ENCODE data around the gene MPPE1. TPM values are rescaled to one million over a fixed set of nuclear protein-coding genes. Genes with fewer than 3 reads are reported as not detected.

The MPPE1 gene
- total and polyA plus RNA-seq, 9 of the 15 experiments (the other 6 are each of a cell fraction or from before 2014, with no cell fraction given) = 10.7 to 19.5 (median 13.3) TPM

GRCh38 chr18:11851146-11851805 lies 56.8 kb downstream of the MPPE1 start, which contains the start of gene CHMP1B (continued):
- TF ChIP-seq, protein P1, sequence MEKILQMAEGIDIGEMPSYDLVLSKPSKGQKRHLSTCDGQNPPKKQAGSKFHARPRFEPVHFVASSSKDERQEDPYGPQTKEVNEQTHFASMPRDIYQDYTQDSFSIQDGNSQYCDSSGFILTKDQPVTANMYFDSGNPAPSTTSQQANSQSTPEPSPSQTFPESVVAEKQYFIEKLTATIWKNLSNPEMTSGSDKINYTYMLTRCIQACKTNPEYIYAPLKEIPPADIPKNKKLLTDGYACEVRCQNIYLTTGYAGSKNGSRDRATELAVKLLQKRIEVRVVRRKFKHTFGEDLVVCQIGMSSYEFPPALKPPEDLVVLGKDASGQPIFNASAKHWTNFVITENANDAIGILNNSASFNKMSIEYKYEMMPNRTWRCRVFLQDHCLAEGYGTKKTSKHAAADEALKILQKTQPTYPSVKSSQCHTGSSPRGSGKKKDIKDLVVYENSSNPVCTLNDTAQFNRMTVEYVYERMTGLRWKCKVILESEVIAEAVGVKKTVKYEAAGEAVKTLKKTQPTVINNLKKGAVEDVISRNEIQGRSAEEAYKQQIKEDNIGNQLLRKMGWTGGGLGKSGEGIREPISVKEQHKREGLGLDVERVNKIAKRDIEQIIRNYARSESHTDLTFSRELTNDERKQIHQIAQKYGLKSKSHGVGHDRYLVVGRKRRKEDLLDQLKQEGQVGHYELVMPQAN (IDR thresholded peaks at IDR 0.05; ENCODE audit: borderline replicate concordance) = peak; percentile 91
- TF ChIP-seq MAFK (IDR thresholded peaks at IDR 0.05; ENCODE audit: low read length) = no peak
- peak; percentile 88 for TF ChIP-seq SIN3B (IDR thresholded peaks at IDR 0.05; ENCODE audit: low read depth)
- TF ChIP-seq, protein P2, sequence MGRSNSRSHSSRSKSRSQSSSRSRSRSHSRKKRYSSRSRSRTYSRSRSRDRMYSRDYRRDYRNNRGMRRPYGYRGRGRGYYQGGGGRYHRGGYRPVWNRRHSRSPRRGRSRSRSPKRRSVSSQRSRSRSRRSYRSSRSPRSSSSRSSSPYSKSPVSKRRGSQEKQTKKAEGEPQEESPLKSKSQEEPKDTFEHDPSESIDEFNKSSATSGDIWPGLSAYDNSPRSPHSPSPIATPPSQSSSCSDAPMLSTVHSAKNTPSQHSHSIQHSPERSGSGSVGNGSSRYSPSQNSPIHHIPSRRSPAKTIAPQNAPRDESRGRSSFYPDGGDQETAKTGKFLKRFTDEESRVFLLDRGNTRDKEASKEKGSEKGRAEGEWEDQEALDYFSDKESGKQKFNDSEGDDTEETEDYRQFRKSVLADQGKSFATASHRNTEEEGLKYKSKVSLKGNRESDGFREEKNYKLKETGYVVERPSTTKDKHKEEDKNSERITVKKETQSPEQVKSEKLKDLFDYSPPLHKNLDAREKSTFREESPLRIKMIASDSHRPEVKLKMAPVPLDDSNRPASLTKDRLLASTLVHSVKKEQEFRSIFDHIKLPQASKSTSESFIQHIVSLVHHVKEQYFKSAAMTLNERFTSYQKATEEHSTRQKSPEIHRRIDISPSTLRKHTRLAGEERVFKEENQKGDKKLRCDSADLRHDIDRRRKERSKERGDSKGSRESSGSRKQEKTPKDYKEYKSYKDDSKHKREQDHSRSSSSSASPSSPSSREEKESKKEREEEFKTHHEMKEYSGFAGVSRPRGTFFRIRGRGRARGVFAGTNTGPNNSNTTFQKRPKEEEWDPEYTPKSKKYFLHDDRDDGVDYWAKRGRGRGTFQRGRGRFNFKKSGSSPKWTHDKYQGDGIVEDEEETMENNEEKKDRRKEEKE (IDR thresholded peaks at IDR 0.05; ENCODE audit: borderline replicate concordance in 1 of 2, control insufficient read depth in 1 of 2, low read depth in 2 of 2, low read length in 1 of 2) = no peak
- no peak for TF ChIP-seq ZNF217 (CRISPR knock-in tag; IDR thresholded peaks at IDR 0.05)
- TF ChIP-seq RFX5 (IDR thresholded peaks at IDR 0.05; ENCODE audit: low read depth, low read length) = no peak
- peak; percentile 92 for TF ChIP-seq SAP30 (IDR thresholded peaks at IDR 0.05; ENCODE audit: borderline replicate concordance, insufficient read depth, low read depth, low read length, poor library complexity, severe bottlenecking)
- peak; percentile 86 for TF ChIP-seq POLR2B (IDR thresholded peaks at IDR 0.05; ENCODE audit: low read depth, partially characterized antibody)
- TF ChIP-seq, protein P3, sequence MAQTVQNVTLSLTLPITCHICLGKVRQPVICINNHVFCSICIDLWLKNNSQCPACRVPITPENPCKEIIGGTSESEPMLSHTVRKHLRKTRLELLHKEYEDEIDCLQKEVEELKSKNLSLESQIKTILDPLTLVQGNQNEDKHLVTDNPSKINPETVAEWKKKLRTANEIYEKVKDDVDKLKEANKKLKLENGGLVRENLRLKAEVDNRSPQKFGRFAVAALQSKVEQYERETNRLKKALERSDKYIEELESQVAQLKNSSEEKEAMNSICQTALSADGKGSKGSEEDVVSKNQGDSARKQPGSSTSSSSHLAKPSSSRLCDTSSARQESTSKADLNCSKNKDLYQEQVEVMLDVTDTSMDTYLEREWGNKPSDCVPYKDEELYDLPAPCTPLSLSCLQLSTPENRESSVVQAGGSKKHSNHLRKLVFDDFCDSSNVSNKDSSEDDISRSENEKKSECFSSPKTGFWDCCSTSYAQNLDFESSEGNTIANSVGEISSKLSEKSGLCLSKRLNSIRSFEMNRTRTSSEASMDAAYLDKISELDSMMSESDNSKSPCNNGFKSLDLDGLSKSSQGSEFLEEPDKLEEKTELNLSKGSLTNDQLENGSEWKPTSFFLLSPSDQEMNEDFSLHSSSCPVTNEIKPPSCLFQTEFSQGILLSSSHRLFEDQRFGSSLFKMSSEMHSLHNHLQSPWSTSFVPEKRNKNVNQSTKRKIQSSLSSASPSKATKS (CRISPR knock-in tag; IDR thresholded peaks at IDR 0.05) = no peak
- no peak for TF ChIP-seq ZNF584 (CRISPR knock-in tag; IDR thresholded peaks at IDR 0.05; ENCODE audit: low read depth)
- TF ChIP-seq NR4A1 (CRISPR knock-in tag; IDR thresholded peaks at IDR 0.05) = no peak
- TF ChIP-seq NR4A1 (tag; IDR thresholded peaks at IDR 0.05) = no peak
- TF ChIP-seq CBX1 (IDR thresholded peaks at IDR 0.05; ENCODE audit: low read depth) = peak; percentile 87
- TF ChIP-seq HNRNPH1 (optimal IDR thresholded peaks at IDR 0.05; ENCODE audit: low read depth, low read length) = no peak
- TF ChIP-seq BACH1 (tag; IDR thresholded peaks at IDR 0.05) = no peak
- no peak for TF ChIP-seq MTF1 (CRISPR knock-in tag; IDR thresholded peaks at IDR 0.05; ENCODE audit: borderline replicate concordance)
- peak; percentile 19 to 33; a peak in 2 of 4 replicates for TF ChIP-seq SIX5 (IDR thresholded peaks at IDR 0.05; ENCODE audit: borderline replicate concordance in 1 of 2, insufficient read depth in 1 of 2, low read depth in 1 of 2, low read length in 2 of 2)
- peak; percentile 90 for TF ChIP-seq HMGN3 (IDR thresholded peaks at IDR 0.05; ENCODE audit: borderline replicate concordance, extremely low read depth, insufficient read length, low read depth, low read length)
- TF ChIP-seq RFX7 (CRISPR knock-in tag; IDR thresholded peaks at IDR 0.05) = no peak
- TF ChIP-seq XRCC4 (IDR thresholded peaks at IDR 0.05; ENCODE audit: extremely low read depth, insufficient read depth, insufficient read length) = no peak
